H1 (cell line): ENCODE data around the gene BRD7. TPM values are rescaled to one million over a fixed set of nuclear protein-coding genes. Genes with fewer than 3 reads are reported as not detected.

Experiments used
- RBBP5 ChIP-seq: IDR thresholded peaks from 2 replicates; pipeline ENCODE4 v1.7.1; 2012; ENCODE audit warnings: low read depth, mild to moderate bottlenecking, inconsistent platforms, low read length, moderate library complexity, borderline replicate concordance
- polyA plus RNA-seq, 7 experiments: library from polyadenylated mRNA; depleted of rRNA in 3 of 7; stranded (reverse) in 5 of 7; unstranded in 2 of 7; fragments of >200 nt in 5 of 7; fragments of 200-250 nt in 2 of 7; gene quantifications; 1 replicate in 5 of 7; 2 replicates in 1 of 7; 4 replicates in 1 of 7; pipeline versions ENCODE4 v1.2.1 to v1.2.3, GENCODE V29; 2011 to 2013; ENCODE audit warnings: missing spikeins in 2 of 7, mixed read lengths in 2 of 7
- total RNA-seq: library from RNA; stranded (reverse); fragmentation: NEBNext Ultra II Directional; extraction: Animal tissue kit (Norgen Biotek cat#: 25700); gene quantifications from 2 replicates; pipeline ENCODE4 v1.2.1, GENCODE V29; 2021

BRD7 gene
- total and polyA plus RNA-seq, 2 of the 8 experiments (the other 6 are each of a cell fraction or from before 2014, with no cell fraction given) = 42.5 to 120 TPM

DNA sequence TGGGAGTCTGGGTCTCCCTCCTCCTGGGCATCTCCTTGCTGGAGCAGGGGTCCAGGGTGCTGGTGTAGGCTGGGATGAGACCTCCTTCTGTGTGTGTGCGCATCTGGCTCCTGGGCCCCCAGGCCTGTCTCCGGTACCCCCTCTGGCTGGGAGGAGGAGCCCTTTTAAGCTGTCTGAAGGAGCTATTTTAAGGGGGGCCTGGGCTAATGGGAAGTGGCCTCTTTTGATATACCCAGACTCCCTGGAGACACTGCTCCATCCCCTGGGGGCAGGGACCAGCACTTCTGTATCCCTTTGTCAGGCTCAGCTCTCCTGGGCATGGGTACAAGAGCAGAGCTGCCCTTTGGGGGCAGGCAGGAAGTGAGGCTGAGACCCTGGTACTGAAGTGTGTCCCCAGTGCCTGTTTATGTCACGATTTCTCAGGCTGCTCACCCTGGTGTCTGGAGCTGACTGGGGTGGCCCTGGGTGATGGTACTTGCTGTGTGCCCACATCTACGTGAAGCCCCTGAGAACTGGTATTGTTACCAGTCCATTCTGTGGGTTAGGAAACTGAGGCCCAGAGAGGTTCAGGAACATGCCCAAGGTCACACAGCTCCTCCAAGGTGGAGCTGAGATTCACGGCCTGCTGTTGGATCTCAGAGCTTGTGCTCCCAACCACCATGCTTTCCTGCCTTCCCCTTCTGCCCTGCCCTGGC is 96.0 kb downstream of the BRD7 start (continued):
- no peak for TF ChIP-seq RBBP5
